GM10847 (cell line): ENCODE data around the gene DNAJA2.

Experiments used
- POLR2A ChIP-seq: IDR thresholded peaks from 2 replicates; pipeline ENCODE4 v1.6.1; 2011; ENCODE audit not compliant: insufficient read length; ENCODE audit errors: extremely low read depth

Gene DNAJA2

DNA sequence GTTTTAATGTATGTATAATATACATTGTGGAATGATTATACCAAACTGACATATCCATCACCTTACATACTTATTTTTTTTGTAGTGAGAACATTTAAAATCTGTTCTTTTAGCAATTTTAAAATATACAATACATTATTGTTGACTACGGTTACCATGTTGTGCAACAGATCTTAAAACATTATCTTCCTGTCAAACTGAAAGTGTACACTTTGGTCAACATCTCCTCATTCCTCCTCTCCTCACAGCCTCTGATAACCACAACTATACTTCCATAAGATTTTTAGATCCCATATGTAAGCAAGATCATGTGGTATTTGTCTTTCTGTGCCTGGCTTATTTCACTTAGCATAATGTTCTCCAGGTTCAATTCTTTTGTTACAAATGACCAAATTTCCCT lies 7.5 kb upstream of the DNAJA2 start:
- no peak for TF ChIP-seq POLR2A

DNA sequence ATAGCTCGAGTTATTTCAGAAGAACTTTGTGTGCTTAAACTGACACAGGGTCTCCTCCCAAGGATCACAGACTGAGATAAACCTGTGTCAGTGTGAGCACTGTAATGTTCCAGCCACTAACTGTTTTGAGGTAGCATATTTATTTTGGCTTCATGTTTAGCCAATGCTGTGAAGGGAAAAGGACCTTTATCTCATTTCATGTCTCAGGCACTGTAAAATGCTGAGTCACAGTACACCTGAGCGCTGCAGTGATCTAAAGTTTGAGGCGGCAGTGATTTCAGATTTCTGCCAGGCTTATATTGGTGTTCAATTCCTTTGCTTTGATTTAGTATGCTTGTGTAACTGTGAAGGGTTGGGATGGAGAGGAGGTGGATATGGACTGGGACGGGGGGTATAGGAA lies 3.1 kb upstream of the DNAJA2 start:
- no peak for TF ChIP-seq POLR2A

DNA sequence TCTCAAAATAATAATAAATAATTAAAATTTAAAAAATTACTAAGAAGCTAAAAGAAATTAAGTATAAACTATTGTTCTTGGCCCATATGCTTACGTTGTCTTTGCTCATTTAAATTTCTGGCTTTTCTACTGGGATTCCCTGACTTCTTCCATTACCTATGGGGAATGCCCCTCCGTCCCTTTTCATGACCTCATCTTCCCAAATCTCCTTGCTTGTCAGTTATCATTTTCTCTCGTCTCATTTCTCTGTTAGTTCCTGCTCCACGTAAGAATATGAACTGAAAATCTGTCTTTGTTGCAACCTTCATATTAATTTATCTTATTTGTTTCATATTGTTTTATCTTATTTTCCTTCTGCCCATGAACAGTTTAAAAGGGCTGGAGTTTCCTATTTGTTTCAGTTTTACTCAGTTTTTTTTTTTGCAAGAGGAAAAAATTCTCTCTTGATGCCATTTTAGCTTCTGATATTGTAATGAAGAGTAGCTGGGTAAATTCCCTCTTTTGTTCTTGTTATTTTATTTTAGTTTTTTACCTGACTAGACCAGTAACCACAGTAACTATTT lies 2.5 kb upstream of the DNAJA2 start:
- TF ChIP-seq POLR2A = no peak

DNA sequence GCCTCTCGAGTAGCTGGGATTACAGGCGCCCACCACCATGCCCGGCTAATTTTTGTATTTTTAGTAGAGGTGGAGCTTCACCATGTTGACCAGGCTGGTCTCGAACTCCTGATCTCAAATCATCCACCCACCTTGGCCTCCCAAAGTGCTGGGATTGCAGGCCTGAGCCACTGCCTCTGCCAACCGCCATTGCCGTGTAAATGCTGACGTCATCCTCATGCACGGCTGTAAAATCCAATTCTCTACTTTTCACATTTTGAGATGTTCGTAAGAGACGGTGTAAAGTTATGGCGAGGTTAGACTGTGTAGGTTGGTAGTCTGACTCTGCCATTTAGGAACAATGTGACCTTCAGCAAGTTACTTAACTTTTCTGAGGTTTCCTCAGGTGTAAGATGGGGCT lies 1.7 kb upstream of the DNAJA2 start:
- TF ChIP-seq POLR2A = no peak

DNA sequence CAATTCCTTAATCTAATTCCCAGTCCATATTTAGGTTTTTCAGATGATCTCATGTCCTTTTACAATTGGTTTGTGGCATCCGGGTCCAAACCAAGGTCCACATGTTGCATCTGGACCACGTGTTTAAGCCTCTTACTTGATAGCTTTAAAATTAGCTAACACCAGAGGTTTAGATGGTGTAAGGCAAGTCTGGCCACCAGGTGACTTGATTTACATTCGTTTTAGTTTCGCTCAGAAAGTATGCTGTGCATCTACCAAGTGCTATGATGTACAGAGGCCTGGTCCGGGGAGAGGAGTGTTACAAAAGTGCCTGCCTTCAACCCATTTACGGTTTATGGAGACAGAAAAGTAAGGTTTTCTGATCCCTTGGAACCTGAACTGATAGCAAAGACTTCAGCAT lies 878 bp upstream of the DNAJA2 start:
- no peak for TF ChIP-seq POLR2A

DNA sequence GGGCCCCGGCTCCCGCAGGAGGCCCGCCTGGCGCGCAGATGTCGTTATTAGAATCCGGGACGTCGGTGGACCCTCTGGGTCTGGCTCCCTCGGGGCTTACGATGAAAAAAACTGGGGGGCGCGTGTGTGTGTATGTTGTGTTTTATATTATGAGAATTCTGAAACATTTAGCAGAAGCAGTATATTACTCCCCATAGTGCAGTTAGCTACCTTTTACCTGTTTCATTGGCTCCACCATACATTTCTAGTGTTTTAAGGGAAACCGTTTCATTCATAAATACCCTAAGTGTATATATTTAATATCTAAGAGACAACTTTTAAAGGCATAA lies 486 bp upstream of the DNAJA2 start:
- no peak for TF ChIP-seq POLR2A

DNA sequence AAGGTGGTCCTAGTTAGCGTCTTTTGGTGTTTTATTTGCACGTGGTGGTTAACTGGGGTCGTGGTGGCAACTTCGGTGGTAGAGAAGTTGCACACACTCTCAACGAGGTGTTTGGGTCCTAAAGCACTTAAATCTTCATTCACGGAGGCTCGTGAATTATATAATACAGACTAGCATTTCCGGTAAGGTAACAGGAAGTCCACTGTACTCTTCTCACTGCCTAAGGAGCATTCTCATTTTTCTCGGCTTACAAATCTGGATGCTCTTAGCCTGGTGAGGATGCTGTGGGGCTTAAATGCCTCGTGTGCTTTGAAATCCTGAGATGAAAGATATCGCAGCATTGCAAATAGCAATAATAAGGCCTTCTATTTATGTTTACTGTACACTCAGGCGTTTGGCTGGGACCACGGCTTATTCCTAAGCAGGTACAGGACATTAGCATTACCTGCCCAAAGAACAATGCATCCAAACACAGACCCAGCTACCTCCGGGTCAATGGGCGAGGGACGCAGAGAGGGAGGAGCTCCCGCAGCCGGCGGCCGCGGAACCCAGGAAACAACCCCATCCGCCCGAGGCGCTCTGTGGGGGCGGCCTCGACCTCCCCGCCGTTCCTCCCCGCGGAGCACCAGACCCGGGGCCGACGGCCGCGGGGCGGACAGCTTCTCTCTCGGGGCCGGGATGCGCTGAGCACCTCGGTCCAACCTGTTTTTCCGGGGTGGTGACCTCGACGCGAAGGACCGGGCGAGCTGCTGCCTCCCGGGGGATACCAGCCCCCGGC lies 856 bp downstream of the DNAJA2 start:
- TF ChIP-seq POLR2A = no peak

DNA sequence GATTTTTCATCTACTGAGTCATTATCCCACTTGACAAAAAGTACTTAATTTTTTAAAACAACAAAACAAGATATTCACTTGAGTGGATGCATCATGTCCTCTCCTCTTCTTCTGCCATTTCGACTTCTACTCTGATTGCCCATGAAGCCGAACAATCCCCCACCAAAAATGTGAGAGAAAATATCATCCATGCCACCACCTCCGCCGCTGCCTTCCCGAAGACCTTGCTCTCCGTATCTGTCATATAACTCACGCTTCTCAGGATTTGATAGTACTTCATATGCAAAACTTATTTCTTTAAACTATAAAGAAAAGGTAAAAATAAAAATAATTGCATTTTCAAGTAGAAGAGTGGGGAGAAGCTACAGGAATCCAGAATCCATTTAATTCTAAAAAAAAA lies 2.2 kb downstream of the DNAJA2 start:
- TF ChIP-seq POLR2A = no peak

DNA sequence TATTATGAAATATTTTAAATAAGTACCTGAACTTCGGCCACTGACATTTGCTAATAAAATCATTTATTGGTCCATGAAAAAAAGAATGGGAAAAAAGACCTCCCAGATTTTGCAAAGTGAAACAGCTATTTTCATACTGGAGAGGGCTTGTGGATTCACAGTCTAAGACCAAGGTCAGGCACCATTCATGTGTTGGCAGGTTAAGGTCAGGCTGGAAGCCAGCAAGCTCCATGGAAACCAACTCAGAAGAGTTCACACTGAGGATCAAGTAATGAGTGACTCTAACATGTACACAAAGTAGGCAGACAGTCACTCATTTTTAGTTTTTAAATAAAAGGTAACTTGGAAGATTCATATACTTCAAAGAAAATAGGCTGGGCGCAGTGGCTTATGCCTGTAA lies 3.4 kb downstream of the DNAJA2 start:
- no peak for TF ChIP-seq POLR2A

DNA sequence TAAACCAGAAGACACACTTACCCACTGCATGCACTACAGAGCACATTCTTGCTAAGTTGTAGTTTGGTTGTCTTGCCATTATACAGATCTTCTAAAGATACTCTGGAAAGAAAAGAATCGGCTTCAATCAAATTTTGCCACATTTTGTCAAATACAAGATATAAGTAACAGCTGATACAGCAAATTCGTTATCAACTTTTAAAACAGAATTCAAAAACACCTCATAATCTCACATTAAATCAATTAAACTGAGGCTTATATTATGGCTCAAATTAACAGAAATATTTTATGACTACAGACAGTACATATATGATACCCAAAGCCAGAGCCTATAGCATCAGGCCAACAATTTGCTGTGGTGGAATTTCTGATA lies 5.4 kb downstream of the DNAJA2 start:
- no peak for TF ChIP-seq POLR2A

DNA sequence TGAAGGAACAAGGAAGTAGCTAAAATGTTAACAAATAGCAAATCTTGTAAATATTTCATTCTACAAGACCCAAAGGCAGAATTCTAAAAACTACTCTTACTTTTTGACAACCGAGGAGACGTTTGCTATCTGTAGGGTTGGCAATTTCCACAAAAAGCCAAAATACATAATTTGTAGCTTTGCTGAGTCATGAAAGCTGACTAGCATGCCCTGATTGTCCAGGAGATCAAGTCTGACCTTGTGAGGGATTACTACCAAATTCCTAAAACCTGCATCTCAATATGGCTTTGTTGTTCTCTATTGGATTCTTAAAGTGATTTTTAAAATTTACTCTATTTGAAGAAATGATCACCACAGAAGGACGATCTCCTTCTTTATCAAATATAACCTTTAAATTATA lies 10.8 kb downstream of the DNAJA2 start:
- TF ChIP-seq POLR2A = no peak

DNA sequence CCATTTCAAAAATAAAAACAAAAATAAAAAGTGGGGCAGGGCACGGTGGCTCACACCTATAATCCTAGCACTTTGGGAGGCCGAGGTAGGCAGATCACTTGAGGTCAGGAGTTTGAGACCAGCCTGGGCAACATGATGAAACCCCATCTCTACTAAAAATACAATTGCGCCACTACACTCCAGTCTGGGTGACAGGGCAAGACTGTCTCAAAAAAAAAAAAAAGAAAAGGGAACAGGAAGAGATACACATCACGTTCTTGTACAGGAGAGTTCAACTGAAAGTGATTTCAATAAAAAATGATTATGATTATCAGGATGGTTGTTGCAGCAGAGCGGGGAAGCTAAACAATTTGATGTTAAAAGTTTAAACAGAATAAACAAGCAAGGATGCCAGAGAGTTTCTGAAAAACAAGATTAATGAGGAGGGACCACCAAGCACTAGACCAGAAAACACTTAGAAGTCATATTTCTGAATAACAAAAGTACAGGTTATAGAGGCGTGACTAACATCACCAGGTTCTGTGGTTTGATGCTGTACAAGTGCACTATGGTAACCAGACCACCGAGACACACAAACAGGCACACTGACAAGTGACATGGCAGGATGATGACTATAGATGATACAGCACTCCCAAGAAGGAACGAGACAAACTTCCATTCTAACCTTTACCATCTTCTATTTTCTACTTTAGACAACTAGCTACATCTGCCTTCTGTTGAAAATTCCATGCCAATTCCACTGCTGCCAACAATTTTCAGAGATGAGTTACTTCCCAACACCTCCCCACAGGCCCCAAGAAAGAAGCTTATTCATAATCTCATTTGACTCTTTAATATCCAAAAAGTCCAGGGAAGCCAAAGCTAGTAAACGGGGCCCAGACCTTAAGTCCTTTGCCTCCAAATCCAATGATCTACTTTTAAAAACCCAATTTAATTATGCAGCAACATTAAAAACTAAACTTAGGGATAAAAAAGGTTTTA lies 11.8 kb downstream of the DNAJA2 start:
- TF ChIP-seq POLR2A = no peak

DNA sequence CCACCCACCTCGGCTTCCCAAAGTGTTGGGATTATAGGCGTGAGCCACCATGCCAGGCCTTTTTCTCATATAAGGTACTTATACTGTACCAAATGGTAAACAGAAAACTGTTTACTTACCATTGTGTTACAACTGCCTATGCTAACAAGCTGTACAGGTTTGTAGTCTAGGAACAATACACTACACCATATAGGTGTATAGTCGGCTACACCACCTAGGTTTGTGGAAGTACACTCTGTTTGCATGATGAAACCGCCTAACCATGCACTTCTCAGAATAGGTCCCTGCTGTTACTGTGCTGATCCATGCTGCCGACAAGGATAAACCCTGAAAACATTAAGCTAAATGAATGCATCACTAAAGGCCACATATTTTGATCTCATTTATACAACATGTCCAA lies 18.9 kb downstream of the DNAJA2 start:
- TF ChIP-seq POLR2A = no peak

DNA sequence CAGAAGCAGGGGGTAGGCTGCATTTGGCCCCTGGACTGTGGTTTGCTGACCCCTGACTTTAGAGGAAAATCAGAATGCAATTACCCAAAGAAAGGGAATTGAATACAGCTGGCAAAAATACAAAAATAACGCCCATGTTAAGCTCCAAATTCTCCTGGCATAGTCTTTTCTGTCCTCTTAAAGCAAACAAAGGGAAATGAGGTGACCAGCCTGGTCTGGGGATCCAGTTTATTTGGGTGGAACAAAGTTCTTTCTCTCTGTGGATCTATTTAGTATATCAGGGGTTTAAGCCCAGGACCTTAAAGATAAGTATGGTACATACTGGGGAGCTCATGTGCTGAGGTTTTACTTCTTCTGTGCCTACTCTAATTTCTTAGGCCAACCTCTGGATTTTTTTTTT lies 23.5 kb downstream of the DNAJA2 start:
- TF ChIP-seq POLR2A = no peak

DNA sequence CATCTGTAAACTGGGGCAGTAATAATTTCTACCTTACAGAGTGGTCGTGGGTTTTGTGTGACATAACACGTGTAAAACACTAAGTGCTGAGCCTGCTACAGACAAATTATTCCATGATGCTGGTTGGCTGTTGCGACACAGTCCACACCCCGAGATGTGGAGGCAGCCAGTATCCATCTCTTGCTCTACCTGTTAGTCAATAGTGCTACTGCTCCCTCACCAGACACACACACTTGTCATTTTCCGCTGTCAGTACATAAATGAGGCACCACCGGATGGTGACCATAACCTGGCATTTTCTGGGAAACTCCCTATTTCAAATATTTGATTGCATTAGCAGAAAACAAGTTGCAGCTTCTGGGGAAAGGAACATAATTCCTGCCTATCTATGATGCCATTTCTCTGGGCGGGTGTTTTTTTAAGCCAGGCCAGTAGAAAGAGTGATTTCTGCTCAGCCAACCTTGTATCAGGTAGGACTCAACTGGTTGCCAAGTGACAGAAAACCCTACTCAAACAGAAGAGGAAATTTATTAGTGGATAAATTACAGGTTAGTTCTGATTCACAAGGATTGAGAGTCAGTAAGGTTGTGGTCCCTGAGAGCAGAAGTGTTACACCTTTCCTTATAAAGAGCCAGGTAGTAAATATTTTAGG lies 24.1 kb downstream of the DNAJA2 start:
- no peak for TF ChIP-seq POLR2A
